HPDE6-E6E7 (cell line): ENCODE data around the gene PRDX3.
A peak's percentile ranks its signal among the peaks of the same experiment; 100 is the strongest.
"Not testable (repeated sequence)": the region's sequence is repeated elsewhere in the genome, so short reads cannot be mapped to it uniquely, and the experiment has no call there.

ENCODE experiments used
- DNase-seq: peaks from one replicate; pipeline ENCODE4 v3.0.0; 2011; ENCODE audit warnings: missing footprints; ENCODE audit errors: extremely low spot score

PRDX3 gene

DNA sequence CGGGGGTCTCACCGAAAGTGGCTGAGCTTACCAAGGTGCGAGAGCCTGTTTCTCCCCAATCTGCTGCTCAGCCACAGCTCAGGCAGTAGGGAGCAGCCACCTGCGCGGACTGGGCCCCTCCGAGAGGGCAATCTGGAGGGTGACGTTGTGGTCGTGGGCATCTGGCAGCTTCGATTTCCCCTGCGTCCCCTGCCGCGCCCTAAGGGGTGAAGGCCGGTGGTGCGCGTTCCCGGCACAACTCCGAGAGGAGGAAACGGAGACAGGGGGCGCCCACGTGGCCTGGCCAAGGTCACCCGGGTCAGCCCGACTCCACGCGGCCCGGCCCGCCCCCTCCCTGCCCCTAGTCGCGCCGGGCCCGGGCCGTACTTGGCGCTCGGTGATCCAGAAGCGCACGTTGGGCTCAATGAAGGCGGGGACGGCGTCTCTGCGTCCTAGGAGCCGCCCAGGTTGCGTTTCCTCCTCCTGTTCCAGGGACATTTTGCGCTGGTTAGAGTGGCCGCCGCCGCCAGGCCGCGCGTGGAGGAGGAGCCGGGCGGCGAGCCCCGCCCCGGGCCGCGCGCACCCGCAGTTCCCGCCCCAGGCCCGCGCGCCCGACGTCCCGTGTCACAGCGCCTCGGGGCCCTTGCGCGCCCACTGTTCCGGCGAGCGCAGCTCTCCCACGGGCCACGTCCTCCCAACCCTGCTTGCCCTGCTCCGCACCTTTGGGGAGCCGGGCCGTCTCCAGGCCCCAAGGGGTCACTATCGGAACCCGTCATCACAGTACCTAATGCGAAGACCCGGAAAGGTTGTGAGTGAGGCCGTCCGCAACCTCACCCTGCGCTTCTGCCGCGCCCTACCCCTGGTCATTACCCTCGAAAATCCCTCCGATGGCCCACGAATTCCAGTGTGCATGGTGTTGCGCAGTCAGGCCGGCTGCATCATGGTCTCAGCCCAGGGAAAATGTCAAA lies 13.2 kb downstream of the PRDX3 start, which contains the start of gene SFXN4:
SFXN4 (minus strand) TSS at position 544 of the 947 bp plus-strand sequence; CDS start at position 477, 67 bp downstream.
- DNase-seq, result peak; percentile 48

- no peak for DNase-seq
These were observed 16.0 kb downstream of the PRDX3 start for GRCh38 chr10:119162452-119163092.

GRCh38 chr10:119161680-119162451 lies 16.7 kb downstream of the PRDX3 start:
- DNase-seq, result no peak

DNA sequence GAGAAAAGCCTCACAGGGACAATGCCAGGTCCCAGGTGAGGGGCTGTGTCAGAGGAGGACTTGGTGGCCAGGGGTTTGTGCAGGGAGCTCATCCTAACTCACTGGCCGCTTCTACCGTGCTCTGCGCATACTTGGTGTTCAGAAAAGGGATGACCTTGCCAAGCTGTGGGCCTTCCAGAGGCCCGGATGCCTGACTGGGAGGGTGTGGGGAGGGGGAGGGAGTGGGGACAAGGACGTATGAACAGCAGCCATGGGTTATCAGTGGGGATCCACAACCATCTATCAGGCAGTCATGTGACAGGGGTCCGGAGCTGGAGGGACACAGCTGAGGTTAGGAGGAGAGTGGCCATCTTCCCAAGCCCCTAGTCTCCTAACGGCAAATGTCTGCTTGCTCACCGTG lies 19.3 kb downstream of the PRDX3 start:
- DNase-seq, result no peak

DNA sequence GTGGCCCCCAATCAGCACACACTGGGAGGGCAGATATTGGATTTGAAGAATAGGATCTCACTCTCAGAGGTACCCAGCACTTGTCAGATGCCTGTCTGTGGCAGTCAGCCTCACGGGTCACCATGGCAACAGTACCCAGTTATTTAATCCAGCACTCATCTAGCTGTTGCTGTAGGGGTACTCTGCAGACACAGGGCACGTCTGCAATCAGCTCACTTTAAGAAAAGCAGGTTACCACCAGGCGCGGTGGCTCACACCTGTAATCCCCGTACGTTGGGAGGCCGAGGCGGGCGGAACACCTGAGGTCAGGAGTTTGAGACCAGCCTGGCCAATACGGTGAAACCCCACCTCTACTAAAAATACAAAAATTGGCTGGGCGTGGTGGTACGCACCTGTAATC lies 25.0 kb downstream of the PRDX3 start:
- DNase-seq, result no peak

- no peak for DNase-seq
These were observed 25.6 kb downstream of the PRDX3 start for GRCh38 chr10:119153041-119153440.

DNA sequence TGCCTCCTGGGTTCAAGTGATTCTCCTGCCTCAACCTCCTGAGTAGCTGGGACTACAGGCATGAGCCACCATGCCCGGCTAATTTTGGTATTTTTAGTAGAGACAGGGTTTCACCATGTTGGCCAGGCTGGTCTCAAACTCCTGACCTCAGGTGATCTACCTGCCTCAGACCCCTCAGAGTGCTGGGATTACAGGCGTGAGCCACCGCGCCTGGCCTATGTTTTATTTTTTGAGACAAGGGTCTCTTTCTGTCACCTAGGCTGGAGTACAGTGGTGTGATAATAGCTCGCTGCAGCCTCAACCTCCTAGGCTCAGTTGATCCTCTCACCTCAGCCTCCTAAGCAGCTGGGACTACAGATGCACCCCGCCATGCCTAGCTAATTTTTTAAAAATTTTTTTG lies 27.0 kb downstream of the PRDX3 start:
- not testable (repeated sequence) for DNase-seq

GRCh38 chr10:119149729-119150128 lies 28.9 kb downstream of the PRDX3 start:
- DNase-seq, result no peak

- DNase-seq, result no peak
These were observed 29.5 kb downstream of the PRDX3 start for GRCh38 chr10:119149157-119149556.

DNA sequence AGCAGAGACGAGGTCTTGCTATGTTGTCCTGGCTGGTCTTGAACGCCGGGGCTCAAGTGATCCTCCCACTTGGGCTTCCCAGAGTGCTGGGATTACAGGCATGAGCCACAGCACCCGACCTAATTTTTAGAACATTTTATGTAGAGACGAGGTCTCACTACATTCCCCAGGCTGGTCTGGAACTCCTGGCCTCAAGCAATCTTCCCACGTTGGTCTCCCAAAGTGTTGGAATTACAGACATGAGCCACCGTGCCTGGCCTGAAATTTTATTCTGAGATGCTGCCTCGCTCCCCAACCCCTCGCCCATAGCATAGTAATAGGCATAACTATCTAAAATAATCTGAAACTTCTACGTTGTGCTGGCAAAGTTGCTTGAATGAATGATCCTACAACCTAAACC lies 35.0 kb downstream of the PRDX3 start:
- DNase-seq, result no peak

DNA sequence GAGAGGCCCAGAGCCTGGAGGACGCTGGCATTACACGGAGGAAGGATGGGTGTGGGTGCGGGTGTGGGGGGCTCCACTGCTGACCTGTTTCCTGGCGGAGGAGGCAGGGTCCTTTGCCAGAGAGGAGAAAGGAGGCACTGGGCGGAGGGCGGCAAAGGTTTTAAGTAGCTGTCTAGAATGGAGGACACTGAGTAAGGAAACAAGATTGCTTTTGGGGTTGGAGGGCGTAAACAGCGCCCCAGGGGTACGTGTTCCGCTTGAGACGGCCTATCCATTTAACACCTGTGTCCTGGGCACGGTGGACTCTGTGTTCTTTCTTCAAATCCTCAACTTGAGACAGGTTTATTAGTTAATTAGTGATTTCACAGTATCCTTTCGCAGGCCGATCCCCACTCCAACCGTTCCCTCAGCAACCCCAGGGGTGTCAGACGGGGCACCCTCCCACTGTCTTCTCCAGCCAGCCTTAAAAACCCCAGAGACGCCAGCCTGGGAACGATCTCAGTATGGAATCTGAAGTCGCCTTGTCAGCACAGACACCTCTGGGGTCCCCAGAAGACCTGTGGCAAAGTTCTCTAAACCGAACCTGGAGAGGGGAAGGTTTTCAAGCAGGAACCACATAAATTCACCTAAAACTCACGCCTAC lies 37.9 kb downstream of the PRDX3 start:
- no peak for DNase-seq

- peak; percentile 37 for DNase-seq
These were observed 39.0 kb downstream of the PRDX3 start for GRCh38 chr10:119139464-119140067.

DNA sequence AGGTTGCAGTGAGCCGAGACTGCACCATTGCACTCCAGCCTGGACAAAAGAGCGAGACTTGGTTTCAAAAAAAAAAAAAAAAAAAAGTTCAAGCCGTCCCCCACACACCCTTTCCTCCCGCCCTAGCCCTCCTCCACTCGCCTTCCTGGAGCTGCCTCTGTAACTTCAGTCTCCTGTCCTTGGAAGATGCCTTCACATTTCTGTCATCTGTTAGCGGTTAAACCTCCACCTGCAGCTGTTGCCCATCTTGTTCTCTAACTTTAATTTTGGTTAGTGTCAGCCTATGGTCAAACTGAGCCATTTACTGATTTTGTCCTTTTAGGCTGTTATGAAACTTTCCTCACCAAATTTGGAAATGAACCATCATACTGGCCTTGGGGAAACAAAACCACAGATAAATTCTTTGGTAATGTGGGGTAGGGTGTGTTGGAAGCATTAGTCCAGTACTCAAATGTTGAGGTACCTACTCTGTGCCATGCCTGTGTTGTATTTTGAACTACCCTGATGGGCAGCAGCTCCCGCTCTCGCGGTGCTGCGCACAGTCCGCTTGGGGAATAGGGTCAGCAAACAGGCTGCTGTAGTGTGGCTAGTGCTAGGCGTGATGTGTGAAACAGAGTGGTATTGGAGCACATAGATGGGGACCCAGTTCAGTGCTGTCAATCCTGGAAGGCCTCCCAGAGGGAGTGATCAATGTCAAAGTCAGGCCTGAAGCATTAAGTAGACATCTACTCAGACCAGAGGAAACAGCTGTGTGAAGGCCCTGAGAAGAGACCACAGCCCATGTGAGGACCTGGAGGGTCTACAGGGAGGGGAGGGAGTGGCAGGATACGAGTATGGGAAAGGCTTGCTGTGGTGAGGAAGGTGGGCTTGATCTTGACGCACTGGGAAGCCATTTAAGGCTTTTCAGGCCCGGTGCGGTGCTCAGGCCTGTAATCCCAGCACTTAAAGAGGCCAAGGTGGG lies 40.0 kb downstream of the PRDX3 start:
- no peak for DNase-seq

DNA sequence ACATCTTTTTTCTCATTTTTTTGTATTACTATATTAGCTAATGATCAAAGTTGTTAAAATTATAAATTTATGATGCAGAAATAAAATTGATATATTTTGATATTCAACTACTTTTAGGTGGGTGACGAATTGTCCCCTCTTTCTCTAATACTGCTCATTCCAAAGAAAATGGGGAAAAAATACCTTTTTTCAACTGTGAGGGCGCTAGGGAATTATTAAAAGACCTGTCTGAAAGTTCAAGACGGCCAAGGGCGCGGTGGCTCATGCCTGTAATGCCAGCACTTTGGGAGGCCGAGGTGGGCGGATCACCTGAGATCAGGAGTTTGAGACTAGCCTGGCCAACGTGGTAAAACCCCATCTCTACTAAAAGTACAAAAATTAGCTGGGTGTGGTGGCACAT lies 40.7 kb downstream of the PRDX3 start:
- not testable (repeated sequence) for DNase-seq

DNA sequence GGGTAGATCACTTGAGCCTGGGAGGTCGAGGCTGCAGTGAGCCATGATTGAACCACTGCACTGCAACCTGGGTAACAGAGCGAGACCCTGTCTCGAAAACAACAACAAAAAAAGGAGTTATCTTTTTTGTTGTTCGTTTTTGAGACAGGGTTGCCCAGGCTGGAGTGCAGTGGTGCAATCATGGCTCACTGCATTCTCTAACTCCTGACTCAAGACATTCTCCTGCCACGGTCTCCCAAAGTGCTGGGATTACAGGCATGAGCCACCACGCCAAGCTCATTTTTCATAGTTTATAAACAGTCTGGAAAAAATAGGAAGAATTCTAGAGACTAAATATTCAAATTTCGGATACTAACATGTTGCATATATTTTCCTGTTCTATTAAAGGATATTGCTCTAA lies 42.5 kb downstream of the PRDX3 start:
- DNase-seq, result no peak

- DNase-seq, result no peak
These were observed 43.1 kb downstream of the PRDX3 start for GRCh38 chr10:119135513-119135881.

DNA sequence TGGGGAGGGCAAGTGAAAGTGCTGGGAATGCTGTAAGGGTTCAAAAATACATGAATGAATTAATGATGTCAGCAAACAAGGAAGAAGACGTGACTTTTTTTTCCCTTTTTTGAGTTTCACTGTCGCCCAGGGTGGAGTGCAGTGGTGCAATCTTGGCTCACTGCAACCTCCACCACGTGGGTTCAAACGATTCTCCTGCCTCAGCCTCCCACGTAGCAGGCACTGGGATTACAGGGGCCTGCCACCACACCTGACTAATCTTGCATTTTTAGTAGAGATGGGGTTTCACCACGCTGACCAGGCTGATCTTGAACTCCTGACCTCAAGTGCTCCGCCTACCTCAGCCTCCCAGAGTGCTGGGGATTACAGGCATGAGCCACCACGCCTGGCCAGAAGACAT lies 44.7 kb downstream of the PRDX3 start:
- no peak for DNase-seq

GRCh38 chr10:119132521-119133345 lies 45.9 kb downstream of the PRDX3 start:
- no peak for DNase-seq

GRCh38 chr10:119131512-119132240 lies 46.9 kb downstream of the PRDX3 start:
- no peak for DNase-seq
